HG02884 (cell line): ENCODE data around the gene ME2.
"Not testable (repeated sequence)": the region's sequence is repeated elsewhere in the genome, so short reads cannot be mapped to it uniquely, and the experiment has no call there.

Experiments used
- ATAC-seq: cut with Tn5 transposase; IDR thresholded peaks from one replicate; pipeline ENCODE4 v1.9.1; 2021; ENCODE audit warnings: mild to moderate bottlenecking, moderate library complexity; ENCODE audit not compliant: unreplicated experiment

Gene ME2

DNA sequence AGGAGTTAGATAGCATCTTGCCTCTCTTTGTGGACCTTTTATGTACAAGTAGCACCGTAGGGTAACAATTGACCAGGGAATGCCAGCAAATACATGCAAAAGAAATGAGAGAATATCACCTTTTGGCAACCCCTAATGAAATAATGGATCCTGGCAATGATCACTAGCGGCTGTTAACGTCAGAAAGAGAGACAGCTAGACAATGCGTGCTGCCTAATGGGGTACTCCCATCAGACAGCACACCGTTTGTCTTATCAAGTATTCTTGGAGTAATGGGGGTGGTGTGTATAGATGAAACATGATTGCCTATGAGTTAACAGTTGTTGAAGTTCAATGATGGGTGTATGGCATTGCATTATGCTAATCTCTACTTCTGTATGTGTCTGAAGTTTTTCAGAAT is 90.5 kb downstream of the ME2 start:
- no peak for ATAC-seq

DNA sequence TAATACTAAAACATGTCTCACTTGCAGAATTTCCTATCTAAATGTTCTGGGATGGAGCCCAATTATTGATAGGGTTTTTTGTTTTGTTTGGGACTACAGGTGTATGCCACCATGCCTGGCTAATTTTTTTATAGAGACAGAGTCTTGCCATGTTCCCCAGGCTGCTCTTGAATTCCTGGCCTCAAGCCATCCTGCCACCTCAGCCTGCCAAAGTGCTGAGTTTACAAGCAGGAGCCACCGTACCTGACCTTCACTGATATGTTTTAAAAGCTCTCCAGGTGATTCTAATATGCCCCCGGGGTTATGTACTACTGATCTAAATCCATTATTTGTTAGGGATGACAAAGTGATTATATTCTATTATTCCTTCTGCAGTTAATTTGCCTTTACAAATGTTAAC is 91.1 kb downstream of the ME2 start:
- no peak for ATAC-seq

DNA sequence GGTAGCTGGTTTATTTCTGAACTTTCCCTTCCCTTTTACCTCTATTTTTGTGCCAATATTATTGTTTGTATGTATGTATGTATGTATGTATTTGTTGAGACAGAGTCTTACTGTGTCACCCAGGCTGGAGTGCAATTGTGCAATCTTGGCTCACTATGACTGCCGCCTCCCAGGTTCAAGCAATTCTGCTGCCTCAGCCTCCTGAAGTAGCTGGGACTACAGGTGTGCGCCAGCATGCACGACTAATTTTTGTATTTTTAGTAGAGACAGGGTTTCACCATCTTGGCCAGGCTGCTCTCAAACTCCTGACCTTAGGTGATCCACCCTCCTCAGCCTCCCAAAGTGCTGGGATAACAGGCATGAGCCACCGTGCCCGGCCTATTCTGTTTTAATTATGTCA is 93.5 kb downstream of the ME2 start:
- ATAC-seq: not testable (repeated sequence)

DNA sequence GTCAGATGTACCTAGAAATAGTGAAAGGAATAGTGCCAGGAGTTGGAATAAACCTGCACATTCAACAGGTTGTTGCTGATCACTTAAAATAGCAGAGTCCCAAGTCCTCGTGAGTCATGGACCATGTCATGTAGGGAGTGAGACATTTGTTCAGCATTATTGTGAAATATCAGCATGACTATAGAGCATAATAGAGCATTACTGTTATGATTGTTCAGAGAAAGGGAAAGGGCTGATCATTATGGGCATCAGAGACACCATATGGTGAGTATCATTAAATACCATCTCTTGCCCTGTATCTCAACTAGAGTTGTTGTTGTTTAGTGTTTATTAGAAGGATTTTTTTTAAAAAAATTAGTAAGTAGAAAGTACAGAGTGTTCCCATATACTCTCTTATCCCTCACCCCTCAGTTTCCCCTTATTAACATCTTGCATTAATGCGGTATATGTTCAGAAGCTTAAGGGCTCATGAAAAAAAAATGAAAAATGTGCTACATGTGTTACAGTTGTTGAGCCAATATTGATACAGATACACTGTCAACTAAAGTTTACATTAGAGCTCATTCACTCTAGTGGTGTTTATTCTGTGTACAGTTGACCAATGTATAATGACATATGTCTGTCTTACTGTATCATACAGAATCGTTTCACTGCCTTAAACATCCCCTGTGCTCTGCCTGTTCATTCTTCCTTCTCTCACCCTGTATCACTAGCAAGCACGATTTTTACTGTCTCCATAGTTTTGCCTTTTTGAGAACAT is 94.6 kb downstream of the ME2 start:
- ATAC-seq: peak; percentile 56

DNA sequence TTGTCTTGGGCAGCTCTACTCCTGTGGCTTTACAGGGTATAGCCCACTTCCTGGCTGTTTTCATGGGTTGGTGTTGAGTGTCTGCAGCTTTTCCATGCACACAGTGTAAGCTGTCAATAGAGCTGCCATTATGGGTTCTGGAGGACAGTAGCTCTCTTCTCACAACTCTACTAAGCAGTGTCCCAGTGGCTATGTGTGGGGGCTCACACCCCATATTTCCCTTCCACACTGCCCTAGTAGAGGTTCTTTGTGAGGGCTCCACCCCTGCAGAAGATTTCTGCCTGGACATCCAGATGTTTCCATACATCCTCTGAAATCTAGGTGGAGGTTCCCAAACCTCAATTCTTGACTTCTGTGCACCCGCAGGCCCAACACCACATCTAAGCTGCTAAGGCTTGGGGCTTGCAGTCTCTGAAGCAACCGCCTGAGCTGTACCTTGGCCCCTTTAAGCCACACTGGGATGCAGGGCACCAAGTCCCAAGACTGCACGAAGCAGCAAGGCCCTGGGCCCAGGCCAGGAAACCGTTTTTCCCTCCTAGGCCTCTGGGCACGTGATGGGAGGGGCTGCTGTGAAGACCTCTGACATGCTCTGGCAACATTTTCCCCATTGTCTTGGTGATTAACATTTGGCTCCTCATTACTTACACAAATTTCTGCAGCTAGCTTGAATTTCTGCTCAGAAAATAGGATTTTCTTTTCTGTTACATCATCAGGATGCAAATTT is 98.3 kb downstream of the ME2 start:
- ATAC-seq: no peak

DNA sequence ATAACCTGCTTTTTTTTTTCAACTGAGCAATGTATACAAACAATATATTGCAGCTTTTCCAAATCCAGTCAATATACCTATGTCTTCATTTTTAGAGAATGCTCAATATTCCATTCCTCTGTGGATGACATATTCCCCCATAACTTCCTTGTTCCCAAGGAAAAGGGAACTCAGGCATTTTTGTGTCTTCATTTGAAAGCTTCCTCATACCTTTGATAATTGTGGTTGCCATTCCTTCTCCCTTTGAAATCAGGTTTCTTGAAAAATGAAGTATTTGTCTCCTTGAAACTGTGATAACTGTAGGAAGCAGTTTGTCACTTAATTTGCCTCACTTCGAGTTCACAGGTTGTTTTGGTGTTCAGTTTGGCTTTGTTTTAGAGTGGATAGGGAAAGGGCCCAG is 102.5 kb downstream of the ME2 start:
- ATAC-seq: no peak

DNA sequence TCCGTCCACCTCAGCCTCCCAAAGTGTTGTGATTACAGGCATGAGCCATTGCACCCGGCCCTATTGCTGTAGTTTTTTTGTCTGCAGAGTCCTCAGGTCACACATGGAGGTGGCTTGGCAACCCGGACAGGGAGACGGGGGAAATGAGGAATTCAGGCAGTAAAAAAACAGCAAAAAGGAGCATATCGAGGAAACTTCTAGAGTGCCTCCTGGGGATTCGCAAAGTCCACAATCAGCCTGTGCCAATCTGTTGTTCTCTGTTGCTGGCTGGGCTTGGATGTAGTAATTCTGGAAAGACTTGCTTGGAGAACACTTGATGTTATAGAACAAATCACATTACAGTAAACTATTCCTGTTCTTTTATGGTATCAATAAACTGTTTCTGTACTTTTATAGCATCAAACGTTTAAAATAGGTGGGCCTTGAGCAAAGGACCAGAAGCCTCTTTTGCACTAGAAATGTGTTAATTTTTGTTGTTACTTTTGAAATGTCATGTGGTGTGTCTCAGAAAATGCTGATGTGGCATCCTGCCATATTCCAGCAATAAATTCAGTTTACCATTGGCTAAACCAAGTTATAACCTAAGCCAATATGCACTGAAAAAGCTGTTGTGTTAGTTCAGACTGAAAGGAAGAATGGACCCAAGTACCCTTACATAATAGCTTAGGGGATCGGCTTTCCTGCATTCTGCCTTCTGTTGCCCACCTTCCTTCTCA is 103.3 kb downstream of the ME2 start:
- ATAC-seq: no peak

DNA sequence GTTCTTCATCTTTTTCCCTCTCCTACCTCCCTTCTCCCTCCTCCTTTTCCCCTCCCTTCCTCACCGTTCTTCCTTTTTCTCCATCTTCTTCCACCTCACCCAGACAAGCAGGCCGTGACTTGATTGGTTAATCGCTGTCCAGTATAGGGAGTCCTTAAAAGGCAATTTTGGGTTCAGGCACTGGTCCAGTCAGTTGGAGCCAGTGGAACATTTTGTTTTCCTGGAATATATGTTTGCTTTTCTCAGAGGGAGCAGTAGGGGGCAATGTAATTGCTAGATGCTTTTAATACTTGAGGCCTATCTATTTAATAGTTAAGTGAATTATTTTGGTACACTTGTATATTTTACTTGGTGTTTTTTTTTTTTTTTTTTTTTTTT is 103.9 kb downstream of the ME2 start:
- no peak for ATAC-seq

DNA sequence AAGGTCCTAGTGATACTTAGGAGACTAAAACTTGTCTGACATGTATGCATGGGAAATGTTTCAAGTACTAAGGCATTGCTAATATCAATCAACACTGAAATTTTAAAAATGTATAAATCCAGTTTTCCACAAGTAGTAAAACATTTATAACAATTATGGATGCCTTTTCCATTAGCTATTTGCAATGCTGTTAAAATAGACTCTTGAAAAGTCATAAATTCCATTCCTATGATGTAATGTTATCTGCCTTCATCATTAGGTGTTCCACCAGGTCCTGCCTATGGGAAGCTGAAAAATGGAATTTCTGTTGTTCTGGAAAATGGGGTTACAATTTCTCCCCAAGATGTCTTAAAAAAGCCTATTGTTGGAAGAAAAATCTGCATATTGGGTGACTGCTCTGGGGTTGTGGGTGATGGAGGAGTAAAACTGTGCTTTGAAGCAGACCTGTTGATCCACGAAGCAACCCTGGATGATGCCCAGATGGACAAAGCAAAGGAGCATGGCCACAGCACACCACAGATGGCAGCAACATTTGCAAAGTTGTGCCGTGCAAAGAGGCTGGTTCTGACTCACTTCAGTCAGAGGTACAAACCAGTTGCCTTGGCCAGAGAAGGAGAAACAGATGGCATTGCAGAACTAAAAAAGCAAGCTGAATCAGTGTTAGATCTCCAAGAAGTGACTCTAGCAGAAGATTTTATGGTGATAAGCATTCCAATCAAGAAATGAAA is 107.6 kb downstream of the ME2 start:
- ATAC-seq: no peak

DNA sequence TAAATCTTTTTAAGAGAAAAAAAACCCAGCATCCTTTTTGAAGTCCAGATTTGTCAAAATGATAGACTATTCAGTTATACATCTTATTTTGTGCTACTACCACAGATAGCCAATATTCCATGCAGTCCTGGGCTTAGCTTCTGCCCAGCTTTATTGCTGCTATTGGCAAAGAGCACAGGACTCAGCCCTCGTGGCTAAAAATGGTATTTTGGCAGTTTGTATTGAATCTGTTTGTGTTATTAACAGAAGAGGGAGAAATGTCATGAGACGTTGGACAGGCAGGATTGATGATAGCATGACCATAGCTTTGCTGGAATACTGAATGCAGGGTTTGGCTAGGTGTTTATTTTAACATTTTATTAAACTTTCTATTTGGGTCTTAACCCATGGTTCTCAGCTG is 108.3 kb downstream of the ME2 start:
- ATAC-seq: no peak

DNA sequence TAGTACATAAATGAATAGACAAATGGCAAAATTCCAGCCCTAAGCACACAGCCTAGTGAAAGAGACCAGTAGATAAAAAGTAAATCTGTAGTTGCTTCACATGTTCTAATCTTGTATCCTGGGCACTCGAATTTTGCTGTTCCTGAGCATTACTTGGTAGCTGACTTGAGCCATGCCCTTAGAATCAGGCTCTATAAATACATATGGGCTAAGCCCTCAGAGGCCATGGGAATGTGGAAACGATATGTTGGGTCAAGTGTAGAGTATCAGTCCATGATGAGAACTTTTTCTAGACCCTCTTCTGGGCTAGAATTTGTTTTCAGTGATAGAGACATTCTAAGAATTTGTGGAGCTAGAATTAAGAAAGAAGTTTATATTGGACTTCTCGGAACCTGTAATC is 110.8 kb downstream of the ME2 start:
- ATAC-seq: no peak

DNA sequence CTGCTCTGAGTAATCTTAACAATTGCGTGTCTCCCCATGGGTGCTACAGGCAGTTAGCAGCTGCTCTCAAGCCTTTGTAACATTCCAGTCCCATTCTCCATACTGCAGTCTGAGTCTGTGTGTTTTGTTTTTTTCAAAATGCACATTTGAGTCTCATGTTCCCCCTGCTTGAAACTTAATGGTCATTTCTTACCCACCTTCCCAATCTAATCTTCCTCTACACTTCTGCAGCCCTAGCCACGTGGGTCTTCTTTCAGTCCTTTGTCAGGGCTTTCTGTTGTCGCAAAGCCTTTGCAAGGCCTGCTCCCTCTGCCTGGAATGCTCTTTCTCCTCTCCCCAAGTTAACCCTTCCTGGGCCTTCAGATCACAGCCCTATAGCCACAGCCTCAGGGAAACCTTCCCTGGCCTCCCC is 113.4 kb downstream of the ME2 start:
- ATAC-seq: no peak

DNA sequence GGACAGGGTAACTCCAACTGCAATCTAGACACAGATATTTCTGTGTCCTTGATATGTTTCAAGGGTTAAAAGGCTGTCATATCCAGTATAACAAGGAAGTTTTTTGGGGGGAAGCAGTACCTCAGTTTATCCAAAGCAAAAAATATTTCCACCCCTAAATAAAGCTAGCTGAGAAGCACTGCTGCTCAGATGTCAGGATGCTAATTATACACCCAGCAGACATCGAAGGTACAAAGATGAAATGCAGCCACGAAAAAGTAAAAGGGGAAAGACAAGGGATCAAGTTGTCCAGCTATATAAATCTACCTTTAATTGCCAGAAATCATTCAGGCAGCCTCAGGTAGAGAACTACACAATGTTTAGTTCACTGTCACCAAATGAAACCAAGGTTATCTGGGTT is 115.1 kb downstream of the ME2 start:
- no peak for ATAC-seq

DNA sequence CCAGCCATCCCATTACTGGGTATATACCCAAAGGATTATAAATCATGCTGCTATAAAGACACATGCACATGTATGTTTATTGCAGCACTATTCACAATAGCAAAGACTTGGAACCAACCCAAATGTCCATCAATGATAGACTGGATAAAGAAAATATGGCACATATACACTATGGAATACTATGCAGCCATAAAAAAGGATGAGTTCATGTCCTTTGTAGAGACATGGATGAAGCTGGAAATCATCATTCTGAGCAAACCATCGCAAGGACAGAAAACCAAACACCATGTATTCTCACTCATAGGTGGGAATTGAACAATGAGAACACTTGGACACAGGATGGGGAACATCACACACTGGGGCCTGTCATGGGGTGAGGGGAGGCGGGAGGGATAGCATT is 124.3 kb downstream of the ME2 start:
- not testable (repeated sequence) for ATAC-seq
